Inflammatory macrophage treated with lipopolysaccharide for 1 hour (primary cell): ENCODE measurements around the gene POU2AF2.

Experiments used
- DNase-seq, 2 donors: peaks; one replicate each; pipeline ENCODE4 v3.0.0-alpha.2; 2020 to 2022

Gene POU2AF2

GRCh38 chr11:111334532-111335502 lies 89.3 kb downstream of the POU2AF2 start:
- DNase-seq: no peak

- no peak for DNase-seq
These were observed 90.0 kb downstream of the POU2AF2 start for GRCh38 chr11:111335549-111335948.
